HepG2 (cell line): ENCODE results near the gene MED23. TPM values are rescaled to one million over a fixed set of nuclear protein-coding genes. Genes with fewer than 3 reads are reported as not detected.

ENCODE experiments used
- HDAC2 ChIP-seq: sonication (generic); formaldehyde crosslinking; IDR thresholded peaks from 2 replicates; pipeline ENCODE4 v1.4.0; 2020; ENCODE audit warnings: missing genetic modification reagents
- KLF15 ChIP-seq: sonication (generic); formaldehyde crosslinking; IDR thresholded peaks from 2 replicates; pipeline ENCODE4 v1.8.1; 2023; ENCODE audit warnings: borderline replicate concordance, mild to moderate bottlenecking, inconsistent platforms, missing genetic modification reagents, mixed read lengths
- PCBP1 ChIP-seq: fragments of 200-400 bp; formaldehyde crosslinking; IDR thresholded peaks from 2 replicates; pipeline ENCODE4 v1.6.1; 2017; ENCODE audit warnings: mild to moderate bottlenecking, low read depth, low read length, borderline replicate concordance
- POLR2AphosphoS5 ChIP-seq: IDR thresholded peaks from 2 replicates; pipeline ENCODE4 v1.6.1; 2012; ENCODE audit warnings: low read depth, low read length
- POLR2G ChIP-seq: fragments of 200-400 bp; formaldehyde crosslinking; IDR thresholded peaks from 2 replicates; pipeline ENCODE4 v1.6.1; 2018; ENCODE audit warnings: mild to moderate bottlenecking, low read depth, low read length, moderate library complexity
- RERE ChIP-seq: IDR thresholded peaks from 2 replicates; pipeline ENCODE4 v1.6.1; 2016; ENCODE audit warnings: low read depth, missing genetic modification reagents, missing compliant biosample characterization
- SOX13 ChIP-seq, 3 experiments: fragments of 450-650 bp in 1 of 3; sonication (generic) in 1 of 3; formaldehyde crosslinking in 1 of 3; IDR thresholded peaks in 2 of 3; conservative IDR thresholded peaks in 1 of 3; 2 replicates each; pipeline versions ENCODE4 v1.5.0 to v1.6.1; 2016 to 2020; ENCODE audit warnings: antibody characterized with exemption in 1 of 3, mild to moderate bottlenecking in 1 of 3, missing compliant biosample characterization in 1 of 3, missing genetic modification reagents in 1 of 3, moderate library complexity in 1 of 3
- STAT6 ChIP-seq: sonication (generic); formaldehyde crosslinking; IDR thresholded peaks from 2 replicates; pipeline ENCODE4 v1.4.0; 2020; ENCODE audit warnings: missing genetic modification reagents, mild to moderate bottlenecking, borderline replicate concordance
- ZBTB20 ChIP-seq: sonication (generic); formaldehyde crosslinking; IDR thresholded peaks from 2 replicates; pipeline ENCODE4 v1.8.1; 2023; ENCODE audit warnings: missing genetic modification reagents, low read depth, mild to moderate bottlenecking, borderline replicate concordance
- ZEB1 ChIP-seq: IDR thresholded peaks from 2 replicates; pipeline ENCODE4 v1.6.1; 2012; ENCODE audit warnings: mild to moderate bottlenecking, low read depth, inconsistent platforms; ENCODE audit not compliant: insufficient replicate concordance
- ZFP82 ChIP-seq: sonication (generic); formaldehyde crosslinking; IDR thresholded peaks from 2 replicates; pipeline ENCODE4 v1.5.1; 2020; ENCODE audit warnings: mild to moderate bottlenecking, missing genetic modification reagents, borderline replicate concordance
- ZNF281 ChIP-seq: sonication (generic); formaldehyde crosslinking; IDR thresholded peaks from 2 replicates; pipeline ENCODE4 v1.4.0; 2020; ENCODE audit warnings: missing genetic modification reagents, borderline replicate concordance
- ZNF572 ChIP-seq: sonication (generic); formaldehyde crosslinking; IDR thresholded peaks from 2 replicates; pipeline ENCODE4 v1.5.1; 2020; ENCODE audit warnings: mild to moderate bottlenecking, missing genetic modification reagents
- ZNF724P ChIP-seq: sonication (generic); formaldehyde crosslinking; IDR thresholded peaks from 2 replicates; pipeline ENCODE4 v1.8.0; 2022; ENCODE audit warnings: missing genetic modification reagents, borderline replicate concordance
- ZNF878 ChIP-seq: sonication (generic); formaldehyde crosslinking; IDR thresholded peaks from 2 replicates; pipeline ENCODE4 v1.8.1; 2023; ENCODE audit warnings: mild to moderate bottlenecking, missing genetic modification reagents, moderate library complexity
- ZUFSP ChIP-seq: sonication (generic); formaldehyde crosslinking; IDR thresholded peaks from 2 replicates; pipeline ENCODE4 v1.9.0; 2021; ENCODE audit warnings: missing genetic modification reagents, mild to moderate bottlenecking, borderline replicate concordance
- polyA plus RNA-seq, 8 experiments: library from polyadenylated mRNA; depleted of rRNA in 3 of 8; stranded (reverse) in 7 of 8; unstranded in 1 of 8; fragments of >200 nt; fragmentation: Illumina TruSeq in 4 of 8; extraction: Trizol in 4 of 8; gene quantifications; 2 replicates each; pipeline versions ENCODE4 v1.2.1 to v1.2.3, GENCODE V29; 2011 to 2016; ENCODE audit warnings: low read depth in 4 of 8, missing spikeins in 1 of 8, mixed read lengths in 1 of 8; ENCODE audit not compliant: insufficient read depth in 1 of 8
- total RNA-seq, 5 experiments: library from RNA; depleted of rRNA; stranded (reverse); fragments of >200 nt; fragmentation: Illumina TruSeq; extraction: Trizol; gene quantifications; 2 replicates each; pipeline ENCODE4 v1.2.3, GENCODE V29; 2016; ENCODE audit warnings: low read depth in 1 of 5

Gene MED23
- total and polyA plus RNA-seq, 2 of the 13 experiments (the other 11 are each of a cell fraction or from before 2014, with no cell fraction given): 34.9 to 50.5 TPM

GRCh38 chr6:131574133-131574532, 53.9 kb downstream of the MED23 start (continued):
- 0 out of 2 replicates have a peak, but pooled peaks have one; percentile 72 for TF ChIP-seq STAT6
- TF ChIP-seq SOX13 (IDR thresholded peaks at IDR 0.05): no peak
- TF ChIP-seq SOX13 (CRISPR knock-in tag; conservative IDR thresholded peaks at IDR 0.05 in 1 of 2, IDR thresholded peaks at IDR 0.05 in 1 of 2): peak in 1 of 2 experiments; percentile 68; a peak in 2 of 4 replicates
- peak; percentile 35; the same call in 1 of the 2 replicates for TF ChIP-seq POLR2G
- TF ChIP-seq ZBTB20 (CRISPR knock-in tag): peak; percentile 56; the same call in 1 of the 2 replicates
- no peak for TF ChIP-seq ZNF281 (CRISPR knock-in tag)
- TF ChIP-seq ZUFSP (CRISPR knock-in tag): no peak
- TF ChIP-seq RERE: peak; percentile 63; the same call in 1 of the 2 replicates
- no peak for TF ChIP-seq ZNF878 (CRISPR knock-in tag)
- no peak for TF ChIP-seq ZNF572 (CRISPR knock-in tag)
- TF ChIP-seq ZNF724P: no peak
- TF ChIP-seq POLR2AphosphoS5: peak; percentile 34; the same call in 1 of the 2 replicates
- TF ChIP-seq PCBP1: no peak
- TF ChIP-seq HDAC2 (CRISPR knock-in tag): peak; percentile 82
- no peak for TF ChIP-seq KLF15 (CRISPR knock-in tag)
- TF ChIP-seq ZEB1: peak; percentile 50
- TF ChIP-seq ZFP82 (CRISPR knock-in tag): no peak
